ENCODE measurements around the gene ADCY5. TPM values are rescaled to one million over a fixed set of nuclear protein-coding genes. Genes with fewer than 3 reads are reported as not detected.

The ADCY5 gene
- polyA plus RNA-seq, 2 of the 4 experiments (the other 2 are of a cell fraction) = 0.57 to 0.68 TPM

DNA sequence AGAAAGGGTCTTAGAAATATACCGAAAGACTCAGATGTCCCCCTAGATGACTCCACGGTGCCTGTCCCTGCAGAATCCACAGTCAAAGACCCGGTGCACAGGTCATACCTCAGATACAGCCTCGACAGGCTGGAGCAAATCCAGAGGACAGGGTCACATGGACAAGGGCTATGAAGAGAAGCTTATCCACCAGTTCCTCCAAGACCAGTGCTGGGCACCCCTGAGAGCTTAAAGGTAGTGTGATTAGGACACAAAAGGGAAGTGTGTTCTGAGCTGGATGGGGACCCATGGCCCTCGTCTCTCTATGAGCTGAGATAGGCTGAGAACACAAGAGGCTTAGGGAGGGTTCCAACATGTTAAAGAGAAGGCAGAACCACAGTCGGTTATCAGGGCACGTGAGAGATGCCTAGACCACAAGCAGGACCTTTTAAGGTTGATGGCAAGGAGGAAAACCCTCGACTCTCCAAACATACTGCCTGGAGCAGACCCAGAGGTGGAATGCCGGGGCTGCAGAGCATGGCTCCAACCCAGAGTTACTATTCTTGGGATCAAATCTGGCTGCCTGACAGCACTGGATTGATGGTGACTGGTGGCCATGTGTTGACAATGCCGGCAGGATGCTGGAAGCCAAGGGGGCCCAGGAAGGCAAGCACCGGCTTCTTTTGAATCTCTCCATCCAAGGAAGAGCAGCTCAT lies 46.9 kb downstream of the ADCY5 start:
- no peaks in the 10 kb centered on the region for H3K4me1 ChIP-seq
- CTCF ChIA-PET = interaction anchor here (0.5 to 1.1 kb wide), 3 partner anchors 39 to 87 kb away, joined by 3 to 5 read pairs (median 4); no protein-coding TSS in a partner anchor
- no peak for FAIRE-seq
- no peak overlapping the region for H3K4me2 ChIP-seq
- no peak overlapping the region for H3K27ac ChIP-seq
- no peak for DNase-seq (ENCODE audit: low read depth in 1 of 2, low spot score in 1 of 2)
- 41% methylated on average over 11 of the region's 11 CpGs for WGBS (ENCODE audit: missing lambda C conversion rate)
- TF ChIP-seq RCOR1 (IDR thresholded peaks at IDR 0.05; ENCODE audit: low read depth, low read length) = no peak
- TF ChIP-seq BHLHE40 (IDR thresholded peaks at IDR 0.05; ENCODE audit: low read depth, low read length) = no peak
- no peak for TF ChIP-seq HOXB5 (CRISPR knock-in tag; IDR thresholded peaks at IDR 0.05)
- TF ChIP-seq POLR2AphosphoS2 (conservative IDR thresholded peaks at IDR 0.05; ENCODE audit: low read length) = no peak
- TF ChIP-seq MAZ (IDR thresholded peaks at IDR 0.05; ENCODE audit: borderline replicate concordance, low read depth, low read length) = no peak
- TF ChIP-seq NFE2L2 (conservative IDR thresholded peaks at IDR 0.05; ENCODE audit: low read length) = no peak
- TF ChIP-seq GATA3 (IDR thresholded peaks at IDR 0.05; ENCODE audit: borderline replicate concordance) = no peak
- TF ChIP-seq HOXA7 (CRISPR knock-in tag; IDR thresholded peaks at IDR 0.05) = no peak
- TF ChIP-seq, protein P1, sequence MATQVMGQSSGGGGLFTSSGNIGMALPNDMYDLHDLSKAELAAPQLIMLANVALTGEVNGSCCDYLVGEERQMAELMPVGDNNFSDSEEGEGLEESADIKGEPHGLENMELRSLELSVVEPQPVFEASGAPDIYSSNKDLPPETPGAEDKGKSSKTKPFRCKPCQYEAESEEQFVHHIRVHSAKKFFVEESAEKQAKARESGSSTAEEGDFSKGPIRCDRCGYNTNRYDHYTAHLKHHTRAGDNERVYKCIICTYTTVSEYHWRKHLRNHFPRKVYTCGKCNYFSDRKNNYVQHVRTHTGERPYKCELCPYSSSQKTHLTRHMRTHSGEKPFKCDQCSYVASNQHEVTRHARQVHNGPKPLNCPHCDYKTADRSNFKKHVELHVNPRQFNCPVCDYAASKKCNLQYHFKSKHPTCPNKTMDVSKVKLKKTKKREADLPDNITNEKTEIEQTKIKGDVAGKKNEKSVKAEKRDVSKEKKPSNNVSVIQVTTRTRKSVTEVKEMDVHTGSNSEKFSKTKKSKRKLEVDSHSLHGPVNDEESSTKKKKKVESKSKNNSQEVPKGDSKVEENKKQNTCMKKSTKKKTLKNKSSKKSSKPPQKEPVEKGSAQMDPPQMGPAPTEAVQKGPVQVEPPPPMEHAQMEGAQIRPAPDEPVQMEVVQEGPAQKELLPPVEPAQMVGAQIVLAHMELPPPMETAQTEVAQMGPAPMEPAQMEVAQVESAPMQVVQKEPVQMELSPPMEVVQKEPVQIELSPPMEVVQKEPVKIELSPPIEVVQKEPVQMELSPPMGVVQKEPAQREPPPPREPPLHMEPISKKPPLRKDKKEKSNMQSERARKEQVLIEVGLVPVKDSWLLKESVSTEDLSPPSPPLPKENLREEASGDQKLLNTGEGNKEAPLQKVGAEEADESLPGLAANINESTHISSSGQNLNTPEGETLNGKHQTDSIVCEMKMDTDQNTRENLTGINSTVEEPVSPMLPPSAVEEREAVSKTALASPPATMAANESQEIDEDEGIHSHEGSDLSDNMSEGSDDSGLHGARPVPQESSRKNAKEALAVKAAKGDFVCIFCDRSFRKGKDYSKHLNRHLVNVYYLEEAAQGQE (IDR thresholded peaks at IDR 0.05) = no peak
- TF ChIP-seq, protein P2, sequence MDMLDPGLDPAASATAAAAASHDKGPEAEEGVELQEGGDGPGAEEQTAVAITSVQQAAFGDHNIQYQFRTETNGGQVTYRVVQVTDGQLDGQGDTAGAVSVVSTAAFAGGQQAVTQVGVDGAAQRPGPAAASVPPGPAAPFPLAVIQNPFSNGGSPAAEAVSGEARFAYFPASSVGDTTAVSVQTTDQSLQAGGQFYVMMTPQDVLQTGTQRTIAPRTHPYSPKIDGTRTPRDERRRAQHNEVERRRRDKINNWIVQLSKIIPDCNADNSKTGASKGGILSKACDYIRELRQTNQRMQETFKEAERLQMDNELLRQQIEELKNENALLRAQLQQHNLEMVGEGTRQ (IDR thresholded peaks at IDR 0.05) = no peak
- TF ChIP-seq, protein P3, sequence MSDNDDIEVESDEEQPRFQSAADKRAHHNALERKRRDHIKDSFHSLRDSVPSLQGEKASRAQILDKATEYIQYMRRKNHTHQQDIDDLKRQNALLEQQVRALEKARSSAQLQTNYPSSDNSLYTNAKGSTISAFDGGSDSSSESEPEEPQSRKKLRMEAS (IDR thresholded peaks at IDR 0.05) = no peak
- no peak for TF ChIP-seq CBX8 (IDR thresholded peaks at IDR 0.05)
- TF ChIP-seq CHD2 (IDR thresholded peaks at IDR 0.05; ENCODE audit: low read length, partially characterized antibody) = no peak
- no peak for TF ChIP-seq HOXB13 (CRISPR knock-in tag; IDR thresholded peaks at IDR 0.05; ENCODE audit: low read depth)
- no peak for TF ChIP-seq CEBPB (IDR thresholded peaks at IDR 0.05)
- TF ChIP-seq EP300 (IDR thresholded peaks at IDR 0.05) = no peak
- TF ChIP-seq SREBF2 (IDR thresholded peaks at IDR 0.05) = no peak
- TF ChIP-seq NR3C1 (IDR thresholded peaks at IDR 0.05) = no peak
- TF ChIP-seq TP53 (CRISPR knock-in tag; IDR thresholded peaks at IDR 0.05) = no peak
- H3K4me3 ChIP-seq = no peak overlapping the region
- ATAC-seq = no peak
- no peaks in the 10 kb centered on the region for H3K9me3 ChIP-seq
- POLR2A ChIA-PET = no interaction called here

DNA sequence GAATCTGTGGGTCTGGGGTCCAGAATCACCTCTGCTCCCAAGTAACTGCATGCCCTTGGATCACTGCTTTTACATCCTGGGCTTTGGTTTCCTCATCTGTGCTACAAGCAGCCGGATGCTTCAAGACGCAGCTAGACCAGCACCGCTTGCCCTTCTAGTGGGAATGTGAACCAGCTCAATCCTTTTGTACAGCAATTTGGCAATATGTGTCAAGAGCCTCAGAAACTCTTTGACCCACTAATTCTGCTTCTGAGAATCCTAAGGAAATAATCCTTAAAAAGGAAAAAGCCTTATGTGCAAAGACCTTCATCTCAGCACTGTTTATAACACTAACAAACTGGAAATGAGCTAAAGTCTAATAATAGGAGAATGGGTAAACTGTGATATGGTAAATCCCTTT lies 48.7 kb downstream of the ADCY5 start:
- CTCF ChIA-PET = interaction anchor here (0.8 to 1.0 kb wide), 3 partner anchors 10 to 159 kb away, joined by 3 to 4 read pairs (median 3); no protein-coding TSS in a partner anchor
- Histone ChIP-seq H3K4me2 (no peak overlapping the region), H3K9me3 (no peaks in the 10 kb centered on the region), H3K27ac (no peak overlapping the region), H3K4me1 (no peaks in the 10 kb centered on the region), H3K4me3 (no peak overlapping the region)
- ATAC-seq = no peak
- no peak for FAIRE-seq
- 94% methylated on average over 3 of the region's 3 CpGs for WGBS (ENCODE audit: missing lambda C conversion rate)
- POLR2A ChIA-PET = no interaction called here
- DNase-seq (ENCODE audit: low read depth in 1 of 2, low spot score in 1 of 2) = no peak
- TF ChIP-seq, protein P4, sequence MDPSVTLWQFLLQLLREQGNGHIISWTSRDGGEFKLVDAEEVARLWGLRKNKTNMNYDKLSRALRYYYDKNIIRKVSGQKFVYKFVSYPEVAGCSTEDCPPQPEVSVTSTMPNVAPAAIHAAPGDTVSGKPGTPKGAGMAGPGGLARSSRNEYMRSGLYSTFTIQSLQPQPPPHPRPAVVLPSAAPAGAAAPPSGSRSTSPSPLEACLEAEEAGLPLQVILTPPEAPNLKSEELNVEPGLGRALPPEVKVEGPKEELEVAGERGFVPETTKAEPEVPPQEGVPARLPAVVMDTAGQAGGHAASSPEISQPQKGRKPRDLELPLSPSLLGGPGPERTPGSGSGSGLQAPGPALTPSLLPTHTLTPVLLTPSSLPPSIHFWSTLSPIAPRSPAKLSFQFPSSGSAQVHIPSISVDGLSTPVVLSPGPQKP (IDR thresholded peaks at IDR 0.05; ENCODE audit: low read depth, low read length) = no peak
- no peak for TF ChIP-seq HDAC2 (IDR thresholded peaks at IDR 0.05)
- TF ChIP-seq, protein P3 (IDR thresholded peaks at IDR 0.05) = no peak
- TF ChIP-seq, protein P5, sequence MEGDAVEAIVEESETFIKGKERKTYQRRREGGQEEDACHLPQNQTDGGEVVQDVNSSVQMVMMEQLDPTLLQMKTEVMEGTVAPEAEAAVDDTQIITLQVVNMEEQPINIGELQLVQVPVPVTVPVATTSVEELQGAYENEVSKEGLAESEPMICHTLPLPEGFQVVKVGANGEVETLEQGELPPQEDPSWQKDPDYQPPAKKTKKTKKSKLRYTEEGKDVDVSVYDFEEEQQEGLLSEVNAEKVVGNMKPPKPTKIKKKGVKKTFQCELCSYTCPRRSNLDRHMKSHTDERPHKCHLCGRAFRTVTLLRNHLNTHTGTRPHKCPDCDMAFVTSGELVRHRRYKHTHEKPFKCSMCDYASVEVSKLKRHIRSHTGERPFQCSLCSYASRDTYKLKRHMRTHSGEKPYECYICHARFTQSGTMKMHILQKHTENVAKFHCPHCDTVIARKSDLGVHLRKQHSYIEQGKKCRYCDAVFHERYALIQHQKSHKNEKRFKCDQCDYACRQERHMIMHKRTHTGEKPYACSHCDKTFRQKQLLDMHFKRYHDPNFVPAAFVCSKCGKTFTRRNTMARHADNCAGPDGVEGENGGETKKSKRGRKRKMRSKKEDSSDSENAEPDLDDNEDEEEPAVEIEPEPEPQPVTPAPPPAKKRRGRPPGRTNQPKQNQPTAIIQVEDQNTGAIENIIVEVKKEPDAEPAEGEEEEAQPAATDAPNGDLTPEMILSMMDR (IDR thresholded peaks at IDR 0.05) = no peak
- TF ChIP-seq, protein P6, sequence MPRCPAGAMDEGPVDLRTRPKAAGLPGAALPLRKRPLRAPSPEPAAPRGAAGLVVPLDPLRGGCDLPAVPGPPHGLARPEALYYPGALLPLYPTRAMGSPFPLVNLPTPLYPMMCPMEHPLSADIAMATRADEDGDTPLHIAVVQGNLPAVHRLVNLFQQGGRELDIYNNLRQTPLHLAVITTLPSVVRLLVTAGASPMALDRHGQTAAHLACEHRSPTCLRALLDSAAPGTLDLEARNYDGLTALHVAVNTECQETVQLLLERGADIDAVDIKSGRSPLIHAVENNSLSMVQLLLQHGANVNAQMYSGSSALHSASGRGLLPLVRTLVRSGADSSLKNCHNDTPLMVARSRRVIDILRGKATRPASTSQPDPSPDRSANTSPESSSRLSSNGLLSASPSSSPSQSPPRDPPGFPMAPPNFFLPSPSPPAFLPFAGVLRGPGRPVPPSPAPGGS (IDR thresholded peaks at IDR 0.05) = no peak
- TF ChIP-seq HOXB5 (CRISPR knock-in tag; IDR thresholded peaks at IDR 0.05) = no peak
- TF ChIP-seq, protein P7, sequence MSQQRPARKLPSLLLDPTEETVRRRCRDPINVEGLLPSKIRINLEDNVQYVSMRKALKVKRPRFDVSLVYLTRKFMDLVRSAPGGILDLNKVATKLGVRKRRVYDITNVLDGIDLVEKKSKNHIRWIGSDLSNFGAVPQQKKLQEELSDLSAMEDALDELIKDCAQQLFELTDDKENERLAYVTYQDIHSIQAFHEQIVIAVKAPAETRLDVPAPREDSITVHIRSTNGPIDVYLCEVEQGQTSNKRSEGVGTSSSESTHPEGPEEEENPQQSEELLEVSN (IDR thresholded peaks at IDR 0.05; ENCODE audit: borderline replicate concordance, low read depth) = no peak
- TF ChIP-seq RAD21 (conservative IDR thresholded peaks at IDR 0.05 in 1 of 2, IDR thresholded peaks at IDR 0.05 in 1 of 2) = no peak
- TF ChIP-seq, protein P8, sequence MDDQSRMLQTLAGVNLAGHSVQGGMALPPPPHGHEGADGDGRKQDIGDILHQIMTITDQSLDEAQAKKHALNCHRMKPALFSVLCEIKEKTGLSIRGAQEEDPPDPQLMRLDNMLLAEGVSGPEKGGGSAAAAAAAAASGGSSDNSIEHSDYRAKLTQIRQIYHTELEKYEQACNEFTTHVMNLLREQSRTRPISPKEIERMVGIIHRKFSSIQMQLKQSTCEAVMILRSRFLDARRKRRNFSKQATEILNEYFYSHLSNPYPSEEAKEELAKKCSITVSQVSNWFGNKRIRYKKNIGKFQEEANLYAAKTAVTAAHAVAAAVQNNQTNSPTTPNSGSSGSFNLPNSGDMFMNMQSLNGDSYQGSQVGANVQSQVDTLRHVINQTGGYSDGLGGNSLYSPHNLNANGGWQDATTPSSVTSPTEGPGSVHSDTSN (IDR thresholded peaks at IDR 0.05) = no peak
- TF ChIP-seq CBX8 (IDR thresholded peaks at IDR 0.05) = no peak
- TF ChIP-seq TP53 (CRISPR knock-in tag; IDR thresholded peaks at IDR 0.05) = no peak

Measured in A549 (cell line).